ENCODE results near the gene PCK1.

- TF ChIP-seq FOSL1 (IDR thresholded peaks at IDR 0.05; ENCODE audit: low read depth): no peak
- TF ChIP-seq, protein P1, sequence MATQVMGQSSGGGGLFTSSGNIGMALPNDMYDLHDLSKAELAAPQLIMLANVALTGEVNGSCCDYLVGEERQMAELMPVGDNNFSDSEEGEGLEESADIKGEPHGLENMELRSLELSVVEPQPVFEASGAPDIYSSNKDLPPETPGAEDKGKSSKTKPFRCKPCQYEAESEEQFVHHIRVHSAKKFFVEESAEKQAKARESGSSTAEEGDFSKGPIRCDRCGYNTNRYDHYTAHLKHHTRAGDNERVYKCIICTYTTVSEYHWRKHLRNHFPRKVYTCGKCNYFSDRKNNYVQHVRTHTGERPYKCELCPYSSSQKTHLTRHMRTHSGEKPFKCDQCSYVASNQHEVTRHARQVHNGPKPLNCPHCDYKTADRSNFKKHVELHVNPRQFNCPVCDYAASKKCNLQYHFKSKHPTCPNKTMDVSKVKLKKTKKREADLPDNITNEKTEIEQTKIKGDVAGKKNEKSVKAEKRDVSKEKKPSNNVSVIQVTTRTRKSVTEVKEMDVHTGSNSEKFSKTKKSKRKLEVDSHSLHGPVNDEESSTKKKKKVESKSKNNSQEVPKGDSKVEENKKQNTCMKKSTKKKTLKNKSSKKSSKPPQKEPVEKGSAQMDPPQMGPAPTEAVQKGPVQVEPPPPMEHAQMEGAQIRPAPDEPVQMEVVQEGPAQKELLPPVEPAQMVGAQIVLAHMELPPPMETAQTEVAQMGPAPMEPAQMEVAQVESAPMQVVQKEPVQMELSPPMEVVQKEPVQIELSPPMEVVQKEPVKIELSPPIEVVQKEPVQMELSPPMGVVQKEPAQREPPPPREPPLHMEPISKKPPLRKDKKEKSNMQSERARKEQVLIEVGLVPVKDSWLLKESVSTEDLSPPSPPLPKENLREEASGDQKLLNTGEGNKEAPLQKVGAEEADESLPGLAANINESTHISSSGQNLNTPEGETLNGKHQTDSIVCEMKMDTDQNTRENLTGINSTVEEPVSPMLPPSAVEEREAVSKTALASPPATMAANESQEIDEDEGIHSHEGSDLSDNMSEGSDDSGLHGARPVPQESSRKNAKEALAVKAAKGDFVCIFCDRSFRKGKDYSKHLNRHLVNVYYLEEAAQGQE (IDR thresholded peaks at IDR 0.05; ENCODE audit: low read depth): no peak
- TF ChIP-seq, protein P2, sequence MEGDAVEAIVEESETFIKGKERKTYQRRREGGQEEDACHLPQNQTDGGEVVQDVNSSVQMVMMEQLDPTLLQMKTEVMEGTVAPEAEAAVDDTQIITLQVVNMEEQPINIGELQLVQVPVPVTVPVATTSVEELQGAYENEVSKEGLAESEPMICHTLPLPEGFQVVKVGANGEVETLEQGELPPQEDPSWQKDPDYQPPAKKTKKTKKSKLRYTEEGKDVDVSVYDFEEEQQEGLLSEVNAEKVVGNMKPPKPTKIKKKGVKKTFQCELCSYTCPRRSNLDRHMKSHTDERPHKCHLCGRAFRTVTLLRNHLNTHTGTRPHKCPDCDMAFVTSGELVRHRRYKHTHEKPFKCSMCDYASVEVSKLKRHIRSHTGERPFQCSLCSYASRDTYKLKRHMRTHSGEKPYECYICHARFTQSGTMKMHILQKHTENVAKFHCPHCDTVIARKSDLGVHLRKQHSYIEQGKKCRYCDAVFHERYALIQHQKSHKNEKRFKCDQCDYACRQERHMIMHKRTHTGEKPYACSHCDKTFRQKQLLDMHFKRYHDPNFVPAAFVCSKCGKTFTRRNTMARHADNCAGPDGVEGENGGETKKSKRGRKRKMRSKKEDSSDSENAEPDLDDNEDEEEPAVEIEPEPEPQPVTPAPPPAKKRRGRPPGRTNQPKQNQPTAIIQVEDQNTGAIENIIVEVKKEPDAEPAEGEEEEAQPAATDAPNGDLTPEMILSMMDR (IDR thresholded peaks at IDR 0.05 in 2 of 3, conservative IDR thresholded peaks at IDR 0.05 in 1 of 3; ENCODE audit: borderline replicate concordance in 1 of 3, insufficient read depth in 1 of 3, low read depth in 2 of 3, low read length in 2 of 3): no peak
- TF ChIP-seq, protein P3, sequence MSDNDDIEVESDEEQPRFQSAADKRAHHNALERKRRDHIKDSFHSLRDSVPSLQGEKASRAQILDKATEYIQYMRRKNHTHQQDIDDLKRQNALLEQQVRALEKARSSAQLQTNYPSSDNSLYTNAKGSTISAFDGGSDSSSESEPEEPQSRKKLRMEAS (IDR thresholded peaks at IDR 0.05): no peak
- no peak for TF ChIP-seq POLR2A (IDR thresholded peaks at IDR 0.05; ENCODE audit: borderline replicate concordance, extremely low read depth, insufficient read depth, insufficient read length)
- TF ChIP-seq POLR2AphosphoS5 (IDR thresholded peaks at IDR 0.05; ENCODE audit: low read depth, low read length): no peak
- no peak for TF ChIP-seq TCF7L2 (IDR thresholded peaks at IDR 0.05; ENCODE audit: borderline replicate concordance, extremely low read depth, insufficient read depth, insufficient read length)
- no peak for TF ChIP-seq YY1 (IDR thresholded peaks at IDR 0.05; ENCODE audit: extremely low read depth, insufficient replicate concordance, low read depth, low read length)
- no peak for TF ChIP-seq EGR1 (IDR thresholded peaks at IDR 0.05; ENCODE audit: low read depth)
These were observed 47.6 kb downstream of the PCK1 start for GRCh38 chr20:57608516-57608915.

Data from HCT116 (cell line).